NOMO-1 treated with DMSO at 0.1 percent for 48 hours (cell line): Measurements from ENCODE around the gene VPS13C.
A peak's percentile ranks its signal among the peaks of the same experiment; 100 is the strongest.

Source experiments
- DNase-seq: peaks from one replicate; lab custom pipeline; 2025; ENCODE audit not compliant: unreplicated experiment; lab: John Stamatoyannopoulos, UW

The VPS13C gene

GRCh38 chr15:62079594-62079993 is 19.3 kb upstream of the VPS13C start:
- peak; percentile 50 for DNase-seq

- no peak for DNase-seq
These were observed 15.5 kb upstream of the VPS13C start for GRCh38 chr15:62075595-62076277.

GRCh38 chr15:62071711-62072308 is 11.6 kb upstream of the VPS13C start:
- peak; percentile 20 for DNase-seq

- no peak for DNase-seq
These were observed 9.3 kb upstream of the VPS13C start for GRCh38 chr15:62069551-62069950.

- DNase-seq: peak; percentile 18
These were observed 8.5 kb upstream of the VPS13C start for GRCh38 chr15:62068810-62069167.

- peak; percentile 20 for DNase-seq
These were observed 8.0 kb upstream of the VPS13C start for GRCh38 chr15:62068071-62068809.

GRCh38 chr15:62067448-62068044 is 7.3 kb upstream of the VPS13C start:
- no peak for DNase-seq

- DNase-seq: peak; percentile 19
These were observed 6.6 kb upstream of the VPS13C start, which contains the start of gene C2CD4A for GRCh38 chr15:62066663-62067447. C2CD4A (plus strand) TSS chr15:62066977; CDS start chr15:62067614, 637 bp downstream.

GRCh38 chr15:62063825-62064635 is 3.8 kb upstream of the VPS13C start:
- DNase-seq: no peak

- DNase-seq: no peak
These were observed 641 bp upstream of the VPS13C start for GRCh38 chr15:62060896-62061280.

GRCh38 chr15:62059816-62060112 is 483 bp downstream of the VPS13C start:
- DNase-seq: peak; percentile 91

- no peak for DNase-seq
These were observed 985 bp downstream of the VPS13C start for GRCh38 chr15:62059108-62059815.

- no peak for DNase-seq
These were observed 1.8 kb downstream of the VPS13C start for GRCh38 chr15:62058327-62059028.

GRCh38 chr15:62057341-62057980 is 2.8 kb downstream of the VPS13C start:
- peak; percentile 45 for DNase-seq

GRCh38 chr15:62054979-62055378 is 5.3 kb downstream of the VPS13C start:
- no peak for DNase-seq

GRCh38 chr15:62053439-62054085 is 6.7 kb downstream of the VPS13C start:
- DNase-seq: no peak

GRCh38 chr15:62052713-62053112 is 7.5 kb downstream of the VPS13C start:
- DNase-seq: peak; percentile 37

- DNase-seq: peak; percentile 66
These were observed 9.1 kb downstream of the VPS13C start for GRCh38 chr15:62051166-62051565.
